Hematopoietic multipotent progenitor cell (in vitro differentiated cells): ENCODE results near the gene SEMA4C. TPM values are rescaled to one million over a fixed set of nuclear protein-coding genes. Genes with fewer than 3 reads are reported as not detected.
A peak's percentile ranks its signal among the peaks of the same experiment; 100 is the strongest.
"Not testable (repeated sequence)": the region's sequence is repeated elsewhere in the genome, so short reads cannot be mapped to it uniquely, and the experiment has no call there.

ENCODE experiments used
- DNase-seq, 3 donors: peaks; one replicate each; pipeline ENCODE4 v3.0.0-alpha.2; 2011 to 2015; ENCODE audit warnings: low read depth in 2 of 3, low spot score in 2 of 3
- total RNA-seq: library from RNA; depleted of rRNA; stranded (reverse); fragments of >200 nt; gene quantifications from one replicate; pipeline ENCODE4 v1.2.3, GENCODE V29; 2012

The SEMA4C gene
- total RNA-seq, 1 donor: 26.1 TPM

DNA sequence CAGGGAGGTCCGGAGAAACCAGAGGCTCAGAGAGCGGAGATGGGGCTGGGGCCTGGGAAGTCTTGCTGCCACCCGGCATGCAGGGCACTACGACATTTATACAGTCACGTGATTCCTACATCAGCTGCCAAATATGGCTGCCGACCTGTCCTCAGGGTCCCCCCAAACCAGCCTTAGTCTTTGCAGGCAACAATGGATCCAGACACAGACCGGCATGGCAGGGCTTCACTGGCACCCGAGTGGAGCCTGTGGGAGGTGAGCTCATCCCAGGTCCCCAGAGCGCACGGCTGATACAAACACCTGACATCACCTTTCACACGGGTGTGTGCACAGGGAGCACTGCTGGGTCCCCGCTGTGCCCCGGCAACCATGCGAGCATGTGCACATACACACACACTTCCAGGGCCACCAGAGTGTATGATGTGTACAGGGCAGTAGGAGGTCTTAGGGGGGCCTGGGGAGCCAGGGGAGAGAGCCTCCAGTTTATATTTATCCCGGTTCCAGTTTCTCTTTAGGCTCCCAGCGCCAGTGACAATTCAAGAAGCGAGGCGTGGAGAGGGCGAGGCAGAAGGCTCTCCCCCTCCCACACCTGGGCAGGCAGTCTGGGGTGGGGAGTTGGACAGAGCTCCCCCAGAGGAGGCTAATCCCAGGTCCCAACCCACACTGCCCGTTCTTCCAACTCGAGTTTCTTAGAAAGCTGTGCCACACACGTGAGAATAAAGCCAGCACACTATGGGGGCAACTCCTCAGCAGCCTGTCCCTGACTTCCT, 2.7 kb downstream of the SEMA4C start:
- DNase-seq: no peak

DNA sequence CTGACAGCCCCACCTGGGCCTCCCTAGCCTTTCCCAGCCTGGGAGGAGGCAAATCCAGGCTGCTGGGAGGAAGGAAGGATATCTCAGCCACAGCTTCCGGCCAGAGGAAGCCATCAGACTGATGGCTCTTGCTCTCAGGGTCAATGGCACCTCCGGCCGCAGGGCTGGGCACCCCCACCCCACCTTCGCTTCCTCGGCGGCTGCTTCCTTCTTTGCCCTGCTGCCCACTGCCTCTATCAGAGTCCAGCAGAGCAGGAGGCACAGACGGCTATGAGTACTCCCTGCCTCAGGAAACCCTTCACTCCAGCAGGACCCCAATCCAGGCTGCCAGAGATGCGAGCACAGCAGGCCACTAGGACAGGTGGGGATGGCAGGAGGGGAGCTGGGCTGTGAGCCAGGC, 3.3 kb downstream of the SEMA4C start:
- DNase-seq: no peak

DNA sequence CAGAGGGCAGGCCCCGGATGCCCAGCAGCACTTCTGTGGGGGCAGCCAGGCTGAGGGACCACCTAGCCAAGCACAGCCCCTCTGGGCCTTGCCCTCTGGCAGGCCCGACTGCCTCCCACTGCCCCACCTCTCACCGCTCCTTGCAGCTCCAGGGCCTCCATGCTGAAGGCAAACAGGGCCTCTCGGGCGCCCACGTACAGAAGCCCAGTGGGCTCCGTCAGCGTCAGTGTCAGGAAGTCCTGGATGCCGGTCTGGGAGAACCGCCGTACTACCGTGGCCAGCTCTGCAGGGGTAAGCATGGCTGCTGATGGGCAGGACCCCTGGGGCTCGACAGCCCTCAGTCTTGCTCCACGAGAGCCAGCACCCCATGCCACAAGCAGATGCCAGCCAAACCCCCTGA, 3.7 kb downstream of the SEMA4C start:
- DNase-seq: no peak

DNA sequence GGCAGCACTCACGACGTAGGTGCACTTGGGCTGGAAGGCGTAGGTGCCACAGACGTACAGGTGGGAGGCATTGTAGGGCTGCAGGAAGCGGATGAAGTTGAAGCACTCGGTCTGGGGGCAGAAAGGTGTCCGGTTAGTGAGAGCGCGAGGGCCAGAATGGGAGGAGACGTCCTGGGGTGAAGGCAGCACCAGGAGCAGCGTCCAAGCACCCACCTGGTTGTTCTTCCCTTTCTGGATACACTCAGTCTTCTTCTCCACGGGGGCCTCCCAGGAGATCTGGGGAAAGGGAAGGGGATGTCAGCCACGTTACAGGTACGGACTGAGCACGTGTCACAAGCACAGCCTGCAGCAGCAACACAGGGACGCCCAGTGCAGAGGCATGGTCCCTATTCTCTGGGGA, 4.2 kb downstream of the SEMA4C start:
- DNase-seq: no peak

DNA sequence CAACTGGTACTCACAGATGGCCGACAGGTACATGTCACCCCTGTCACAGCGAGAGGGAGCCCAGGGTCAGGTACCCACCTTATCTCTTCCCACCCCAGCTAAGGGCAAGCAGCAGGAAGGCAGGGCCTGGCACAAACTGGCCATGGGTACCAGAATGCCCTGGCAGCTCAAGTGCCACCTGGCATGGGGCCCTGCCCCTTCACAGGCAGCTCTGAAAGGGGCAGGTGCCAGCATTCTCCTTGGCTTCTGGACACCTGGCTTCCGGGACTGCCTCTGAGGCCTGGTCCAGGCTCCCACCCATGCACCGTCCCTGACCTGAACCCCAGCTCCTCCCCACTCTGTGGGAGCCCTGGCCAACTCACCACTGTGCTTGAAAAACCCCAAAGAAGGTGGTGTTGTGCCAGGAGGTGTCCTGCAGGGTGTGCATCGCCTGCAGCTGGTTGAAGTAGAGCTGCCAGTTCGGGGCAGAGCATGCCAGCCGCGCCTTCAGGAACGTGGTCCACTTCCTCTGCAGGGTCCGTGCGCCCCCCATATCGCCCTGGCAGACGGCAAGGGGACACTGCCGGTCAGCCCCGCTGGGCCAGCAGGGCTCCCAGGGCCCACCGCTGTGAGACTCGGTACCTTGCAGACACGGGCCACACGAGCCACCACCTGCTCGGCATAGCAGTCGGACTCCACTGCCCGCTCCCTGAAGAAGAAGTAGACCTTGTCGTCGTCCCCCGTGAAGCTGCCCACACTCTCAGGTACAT, 5.4 kb downstream of the SEMA4C start:
- DNase-seq: no peak

DNA sequence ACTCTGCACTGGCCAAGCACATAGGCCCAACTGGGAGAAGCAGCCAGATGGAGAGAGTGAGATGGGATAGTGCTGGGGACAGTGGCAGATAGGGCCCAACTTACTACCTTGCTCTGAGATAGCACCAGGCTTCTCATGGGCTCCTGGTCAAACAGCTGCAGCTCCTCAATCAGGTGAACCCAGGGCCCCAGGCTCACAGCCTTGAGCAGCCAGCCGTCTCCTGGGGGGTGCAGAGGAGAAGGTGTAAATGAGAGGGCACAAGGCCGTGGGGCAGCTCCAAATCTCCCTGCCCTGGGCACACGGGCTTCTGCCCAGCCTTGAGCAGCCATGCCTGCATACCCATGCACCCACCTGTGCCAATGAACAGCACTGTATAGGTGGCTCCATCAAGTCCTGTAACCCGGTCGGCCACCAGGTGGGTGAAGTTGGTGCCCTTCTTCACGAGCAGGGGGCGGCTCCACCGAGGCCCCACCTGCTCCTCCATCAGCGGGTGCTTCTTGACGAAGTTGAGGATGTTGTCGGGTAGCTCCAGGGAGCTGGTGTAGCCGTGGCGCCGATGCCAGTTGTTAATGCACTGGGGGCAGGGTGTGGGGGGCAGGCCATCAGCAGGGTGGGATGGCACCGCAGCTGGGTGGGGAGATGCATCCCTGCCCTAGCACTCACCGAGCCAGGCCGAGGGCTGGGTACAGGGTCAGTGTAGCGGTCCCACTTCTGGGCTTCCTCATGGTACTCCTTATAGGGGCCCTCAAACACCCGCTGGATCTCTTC, 6.1 kb downstream of the SEMA4C start:
- DNase-seq: no peak

DNA sequence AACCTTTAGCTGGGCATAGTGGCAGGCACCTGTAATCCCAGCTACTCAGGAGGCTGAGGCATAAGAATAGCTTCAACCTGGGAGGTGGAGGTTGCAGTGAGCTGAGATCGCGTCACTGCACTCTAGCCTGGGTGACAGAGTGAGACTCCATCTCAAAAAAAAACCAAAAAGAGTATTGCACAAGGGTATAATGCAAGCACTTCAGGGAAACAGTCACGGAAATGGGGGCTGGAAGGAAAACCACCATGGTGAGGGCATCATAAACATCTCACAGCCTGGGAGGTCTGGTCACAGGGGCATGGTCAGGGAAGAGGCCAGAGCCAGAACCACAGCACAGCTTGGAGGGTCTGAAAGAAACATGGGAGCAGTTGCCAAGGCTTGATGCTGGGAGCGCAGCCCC, 6.8 kb downstream of the SEMA4C start:
- not testable (repeated sequence) for DNase-seq

DNA sequence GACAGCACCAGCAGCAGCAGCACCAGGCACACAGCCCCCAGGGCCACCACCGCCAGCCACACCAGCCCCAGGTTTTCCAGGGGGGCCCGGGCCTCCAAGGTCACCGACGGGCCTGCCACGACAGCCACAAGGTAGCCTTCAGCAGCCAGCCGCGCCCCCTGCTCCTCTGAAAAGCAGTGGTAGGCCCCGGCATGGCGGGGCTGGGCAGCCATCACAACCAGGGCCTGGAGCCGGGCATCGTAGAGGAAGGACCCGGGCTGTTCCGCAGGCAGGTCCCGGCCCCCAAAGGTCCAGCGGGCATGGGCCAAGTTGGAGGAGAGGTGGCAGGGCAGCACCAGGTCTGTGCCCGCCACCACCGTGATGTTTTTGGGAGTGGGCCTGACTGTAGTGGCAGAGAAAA, 8.8 kb downstream of the SEMA4C start:
- DNase-seq: no peak

DNA sequence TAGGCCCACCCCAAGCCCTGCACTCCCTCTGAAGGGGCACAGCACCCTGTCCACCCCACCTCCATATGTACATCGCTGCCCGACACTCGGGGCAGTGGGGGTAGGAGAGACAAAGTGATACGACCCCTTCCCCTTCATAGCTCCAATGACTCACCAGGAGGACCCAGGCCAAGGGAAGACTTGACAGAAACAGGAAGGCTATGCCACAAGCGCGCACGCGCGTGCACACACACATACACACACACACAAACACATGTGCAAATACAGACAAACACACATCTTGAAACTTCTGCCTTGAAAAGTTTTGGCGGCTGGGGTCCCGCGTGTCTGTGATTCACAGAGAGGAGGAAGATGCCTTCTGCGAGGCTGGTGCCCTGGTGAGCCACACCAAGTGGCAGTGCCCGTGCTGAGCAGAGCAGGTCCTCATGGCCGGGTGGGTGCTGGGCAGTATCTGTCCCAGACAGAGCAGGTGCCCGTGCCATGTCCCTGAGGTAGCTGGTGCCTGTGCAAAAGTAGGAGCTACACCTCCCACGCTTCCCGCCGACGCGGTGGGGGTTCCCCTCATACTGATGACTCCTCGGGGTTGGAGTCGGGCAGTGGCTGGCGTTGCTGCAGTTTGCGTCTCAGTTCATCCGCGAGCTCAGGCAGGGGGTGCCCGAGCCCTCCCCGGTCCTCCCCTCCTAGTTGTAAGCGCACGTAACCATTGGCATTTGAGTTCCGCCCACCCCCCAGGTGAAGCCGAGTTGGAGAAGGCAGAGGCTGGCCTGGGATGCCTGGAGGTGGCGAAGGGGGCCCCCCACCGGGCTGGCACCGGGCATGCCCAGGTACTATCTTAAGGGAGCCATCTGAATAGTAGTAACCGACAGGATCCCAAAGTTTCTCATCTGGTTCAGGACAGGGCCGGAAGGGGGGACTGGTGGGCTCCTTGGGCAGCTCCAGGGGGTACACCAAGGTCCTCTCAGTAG, 9.5 kb downstream of the SEMA4C start:
- DNase-seq: peak in 2 of 3 donors; percentile 61 to 66

DNA sequence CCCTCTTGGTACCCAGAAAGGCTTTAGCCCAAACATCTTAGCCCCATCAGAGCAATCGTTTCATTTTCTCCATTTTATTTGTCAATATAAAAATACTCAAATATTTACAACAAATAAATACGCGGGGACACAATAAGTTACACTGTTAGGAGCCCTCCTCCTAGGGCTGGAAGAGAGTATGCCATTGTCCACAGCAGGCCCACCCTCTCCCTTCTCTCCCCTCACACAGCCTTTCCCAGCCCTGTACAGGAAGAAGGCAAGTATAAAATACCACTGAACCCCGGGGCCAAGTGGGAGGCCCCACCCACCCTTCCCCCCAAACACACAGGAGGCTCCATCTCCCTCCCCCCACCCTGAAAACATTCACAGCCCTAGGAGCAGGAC, 10.2 kb downstream of the SEMA4C start:
- DNase-seq: no peak

DNA sequence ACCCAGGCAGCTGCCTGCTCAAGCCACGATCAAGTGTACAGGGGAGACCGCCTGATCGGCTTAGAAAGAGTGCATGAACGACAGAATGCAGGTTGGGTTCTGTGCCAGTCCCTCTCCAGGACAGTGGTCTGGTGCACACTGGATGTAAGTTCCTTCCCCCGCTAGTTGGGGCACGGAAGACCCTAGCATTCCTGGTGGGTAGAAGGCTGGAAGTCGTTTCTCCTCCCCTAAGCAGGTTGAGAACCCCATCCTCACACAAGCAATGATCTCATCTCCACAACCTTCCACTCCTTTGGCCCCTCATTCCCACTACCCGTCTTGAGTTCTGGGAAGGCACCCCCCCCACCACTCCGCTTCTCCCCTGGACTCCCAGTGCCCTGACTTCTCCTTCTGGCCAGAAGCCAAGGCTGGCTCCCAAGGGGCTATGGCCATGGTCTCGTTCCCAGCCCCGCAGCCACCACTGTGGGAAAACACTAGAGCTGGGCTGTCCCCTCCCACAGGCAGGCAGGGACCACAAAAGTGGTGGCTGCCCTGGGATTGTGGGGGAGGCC, 10.7 kb downstream of the SEMA4C start:
- no peak for DNase-seq

DNA sequence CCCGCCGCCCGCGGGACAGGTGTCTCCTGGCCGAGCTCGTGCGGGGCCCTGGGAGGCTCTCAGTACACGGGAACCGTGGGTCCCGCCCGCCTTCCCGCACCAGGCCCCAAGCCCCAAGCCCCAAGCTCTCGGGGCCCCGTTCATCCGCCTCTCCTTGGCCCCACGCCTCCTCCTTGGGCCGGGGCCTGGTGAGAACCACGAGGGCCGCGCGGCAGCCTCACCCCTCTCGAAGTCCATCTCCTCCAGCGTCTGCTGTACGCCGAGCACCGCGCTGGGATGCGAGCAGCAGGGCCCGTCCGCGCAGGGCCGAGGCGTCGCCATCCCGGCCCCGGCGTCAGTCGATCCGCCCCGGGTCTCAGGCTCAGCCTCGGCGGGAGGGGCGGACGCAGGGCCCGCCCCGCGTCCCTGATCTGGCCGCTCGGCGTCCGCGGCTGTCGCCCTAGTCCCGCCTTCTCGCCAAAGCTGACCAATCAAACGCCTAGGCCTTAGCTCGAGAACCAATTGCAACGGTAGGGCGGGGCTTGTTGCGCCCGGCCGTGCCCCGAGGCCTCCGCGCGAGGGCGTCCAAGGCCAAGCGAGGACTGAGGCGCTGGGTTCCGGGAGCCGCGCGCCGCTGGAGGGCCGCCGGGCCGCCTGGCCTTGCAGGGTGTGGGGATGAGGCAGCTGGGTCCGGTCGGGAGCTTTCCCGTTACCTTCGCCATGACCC, 12.1 kb downstream of the SEMA4C start, which contains the start of gene ANKRD39:
TSS of gene ANKRD39 (minus strand) at position 350 of the 706 bp plus-strand sequence. CDS start at position 321, 29 bp downstream.
- DNase-seq: peak; percentile 97 to 99 (median 97)

DNA sequence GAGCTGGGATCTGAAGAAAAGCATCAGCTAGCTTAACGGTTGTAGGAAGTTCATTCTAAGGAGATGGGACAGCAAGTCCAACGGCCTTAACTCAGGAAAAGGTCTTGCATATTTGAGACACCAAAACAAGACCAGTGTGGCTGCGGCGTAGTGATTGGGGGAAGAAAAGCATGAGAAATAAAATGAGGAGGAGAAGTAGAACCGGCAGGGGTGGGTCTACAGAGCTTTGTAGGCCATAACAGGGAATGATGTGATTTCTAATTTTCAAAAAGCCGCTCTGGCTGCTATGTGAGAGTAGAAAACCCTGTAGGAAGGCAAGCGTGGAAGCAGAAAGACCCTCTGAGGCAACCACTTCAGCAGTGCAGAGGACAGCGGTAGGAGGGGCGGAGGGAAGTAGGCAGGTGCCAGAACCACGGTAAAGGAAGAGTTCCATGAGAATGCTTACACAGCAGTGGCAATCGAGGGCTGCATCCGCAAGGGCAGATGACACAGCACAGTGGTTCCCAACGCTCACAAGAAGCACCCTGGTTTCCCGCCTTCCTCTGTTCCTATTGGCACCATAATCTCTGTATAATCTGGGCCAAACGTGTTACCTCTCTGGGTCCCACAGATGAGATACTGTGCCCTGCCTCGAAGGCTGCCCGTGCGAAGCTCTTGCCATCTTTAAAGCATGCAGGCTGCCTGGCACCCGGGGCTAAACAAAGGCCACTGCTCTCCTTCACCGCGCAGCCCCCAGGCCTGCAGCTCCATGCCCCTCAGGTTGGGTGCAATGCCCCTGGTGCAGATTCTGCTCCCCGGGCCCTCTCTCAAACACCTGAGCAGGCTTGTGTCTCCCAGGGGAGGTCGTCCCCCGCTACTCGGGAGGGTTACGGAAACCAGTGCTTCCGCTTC, 12.9 kb downstream of the SEMA4C start:
- peak in 1 of 3 donors; percentile 45 for DNase-seq

DNA sequence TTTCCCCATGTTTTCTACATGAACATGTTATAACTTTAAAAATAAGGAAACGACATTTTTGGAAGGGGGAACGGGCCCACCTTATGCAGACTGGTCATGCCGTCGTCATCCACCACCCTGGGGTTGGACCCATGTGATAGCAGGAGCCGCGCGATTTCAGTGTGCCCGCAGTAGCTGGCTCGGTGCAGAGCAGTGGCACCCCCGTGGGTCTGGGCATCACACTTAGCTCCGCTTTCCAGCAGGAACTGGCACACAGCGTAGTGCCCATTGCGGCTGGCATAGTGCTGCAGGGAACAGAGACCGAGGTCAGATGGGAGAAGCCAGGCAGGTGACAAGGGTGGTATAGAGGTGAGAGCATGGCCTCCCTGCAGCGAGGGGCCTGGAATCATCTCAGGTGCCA, 16.6 kb downstream of the SEMA4C start:
- no peak for DNase-seq

DNA sequence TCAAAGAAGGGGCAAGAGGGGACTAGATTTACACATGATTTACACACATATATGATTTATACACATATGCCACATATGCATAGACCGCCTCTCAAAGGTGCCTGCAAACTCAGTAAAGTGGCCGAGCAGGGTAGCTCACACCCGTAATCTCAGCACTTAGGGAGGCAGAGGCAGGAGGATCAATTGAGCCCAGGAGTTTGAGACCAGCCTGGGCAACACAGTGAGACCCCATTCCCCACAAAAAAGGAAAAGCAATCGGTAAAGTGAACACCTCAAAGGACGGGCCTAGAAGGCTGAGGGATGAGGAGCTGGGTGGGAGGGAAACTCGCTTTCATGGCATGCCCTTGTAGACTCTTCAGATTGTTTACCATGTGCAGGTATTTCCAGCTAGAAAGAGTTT, 17.2 kb downstream of the SEMA4C start:
- DNase-seq: no peak

DNA sequence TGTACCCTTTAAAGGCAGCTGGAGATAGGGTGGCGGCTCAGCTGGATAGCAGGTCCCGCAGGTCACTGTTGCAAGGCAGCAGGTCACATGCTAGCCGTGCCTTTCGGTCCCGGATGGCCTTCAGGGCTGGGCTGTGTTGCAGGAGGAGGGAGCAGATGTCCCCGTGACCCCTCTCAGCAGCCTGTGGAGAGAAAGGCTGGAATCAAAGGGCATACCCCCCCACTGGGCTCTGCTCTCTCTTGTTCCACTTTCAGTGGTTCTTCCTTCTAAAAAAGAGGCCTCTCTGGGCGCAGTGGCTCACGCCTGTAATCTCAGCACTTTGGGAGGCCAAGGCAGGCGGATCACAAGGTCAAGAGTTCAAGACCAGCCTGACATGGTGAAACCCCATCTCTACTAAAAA, 21.6 kb downstream of the SEMA4C start:
- DNase-seq: no peak

DNA sequence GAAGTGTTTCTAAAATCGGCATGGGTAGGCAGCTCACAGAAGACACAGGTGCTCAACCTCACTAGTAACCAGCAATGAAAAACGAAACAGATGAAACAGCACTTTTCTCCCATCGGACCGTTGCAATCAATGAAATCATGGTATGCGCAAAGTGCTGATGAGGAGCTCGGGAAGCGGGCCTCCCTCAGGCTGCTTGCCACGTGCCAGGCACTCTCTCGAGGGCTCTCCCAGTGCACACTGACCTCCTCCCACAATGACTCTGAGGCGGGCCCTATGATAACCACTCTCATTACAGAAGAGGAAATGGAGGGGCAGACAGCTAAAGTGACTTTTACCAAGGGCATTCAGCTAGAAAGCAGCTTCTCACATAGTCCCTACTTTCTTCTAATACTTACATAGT, 22.3 kb downstream of the SEMA4C start:
- no peak for DNase-seq

DNA sequence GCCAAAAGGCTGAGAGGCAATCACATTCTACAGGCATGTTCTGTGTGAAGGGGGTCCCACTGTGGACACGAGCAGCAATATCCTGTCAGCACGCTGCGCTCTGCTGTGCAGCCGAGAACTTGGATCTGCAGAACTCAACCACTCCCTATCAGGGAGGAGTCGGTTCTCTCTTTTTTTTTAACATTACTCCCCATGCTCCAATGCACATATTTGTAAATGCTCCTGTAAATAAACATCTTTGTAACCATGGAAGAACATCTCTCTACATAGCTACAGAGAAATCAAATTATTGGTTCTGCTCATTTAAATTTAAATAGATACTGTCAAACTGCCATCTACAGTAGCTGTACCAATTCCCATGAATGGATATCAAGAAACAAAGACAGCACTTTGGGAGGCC, 23.1 kb downstream of the SEMA4C start:
- no peak for DNase-seq
